ENCODE data around the gene NCKAP5.

DNA sequence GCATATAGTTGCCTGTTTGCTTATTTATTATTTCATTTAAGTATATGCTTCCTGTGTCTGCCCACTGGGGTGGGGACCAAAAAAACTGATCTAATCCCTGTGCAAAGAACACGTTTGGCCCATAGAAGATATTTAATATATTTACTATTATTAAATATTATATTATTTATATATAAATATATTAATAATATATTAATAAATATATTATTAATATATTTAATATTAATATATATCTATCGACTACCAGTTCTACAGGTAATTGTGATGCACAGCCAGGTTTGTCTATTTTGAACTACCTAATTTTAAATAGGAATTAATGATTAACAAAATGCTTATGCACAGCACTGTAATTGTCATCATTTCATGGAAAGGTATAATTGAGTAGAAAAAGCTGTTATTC lies 609.4 kb downstream of the NCKAP5 start:
- no peak for TF ChIP-seq POLR2A (IDR thresholded peaks at IDR 0.05)
- TF ChIP-seq, protein P1, sequence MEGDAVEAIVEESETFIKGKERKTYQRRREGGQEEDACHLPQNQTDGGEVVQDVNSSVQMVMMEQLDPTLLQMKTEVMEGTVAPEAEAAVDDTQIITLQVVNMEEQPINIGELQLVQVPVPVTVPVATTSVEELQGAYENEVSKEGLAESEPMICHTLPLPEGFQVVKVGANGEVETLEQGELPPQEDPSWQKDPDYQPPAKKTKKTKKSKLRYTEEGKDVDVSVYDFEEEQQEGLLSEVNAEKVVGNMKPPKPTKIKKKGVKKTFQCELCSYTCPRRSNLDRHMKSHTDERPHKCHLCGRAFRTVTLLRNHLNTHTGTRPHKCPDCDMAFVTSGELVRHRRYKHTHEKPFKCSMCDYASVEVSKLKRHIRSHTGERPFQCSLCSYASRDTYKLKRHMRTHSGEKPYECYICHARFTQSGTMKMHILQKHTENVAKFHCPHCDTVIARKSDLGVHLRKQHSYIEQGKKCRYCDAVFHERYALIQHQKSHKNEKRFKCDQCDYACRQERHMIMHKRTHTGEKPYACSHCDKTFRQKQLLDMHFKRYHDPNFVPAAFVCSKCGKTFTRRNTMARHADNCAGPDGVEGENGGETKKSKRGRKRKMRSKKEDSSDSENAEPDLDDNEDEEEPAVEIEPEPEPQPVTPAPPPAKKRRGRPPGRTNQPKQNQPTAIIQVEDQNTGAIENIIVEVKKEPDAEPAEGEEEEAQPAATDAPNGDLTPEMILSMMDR (IDR thresholded peaks at IDR 0.05 in 4 of 5, conservative IDR thresholded peaks at IDR 0.05 in 1 of 5), result no peak
